NCI-H1417 treated with DMSO at 0.1 percent for 48 hours (cell line): ENCODE data around the gene CLK2.
"Not testable (repeated sequence)": the region's sequence is repeated elsewhere in the genome, so short reads cannot be mapped to it uniquely, and the experiment has no call there.

ENCODE experiments used
- DNase-seq: peaks from one replicate; lab custom pipeline; 2025; lab: John Stamatoyannopoulos, UW

CLK2 gene

GRCh38 chr1:155296661-155297060 is 23.4 kb upstream of the CLK2 start:
- no peak for DNase-seq

- no peak for DNase-seq
Measured at GRCh38 chr1:155295942-155296267, 22.6 kb upstream of the CLK2 start.

- DNase-seq, result no peak
Measured at GRCh38 chr1:155295183-155295941, 22.1 kb upstream of the CLK2 start.

- no peak for DNase-seq
Measured at GRCh38 chr1:155294520-155295182, 21.3 kb upstream of the CLK2 start.

- DNase-seq, result no peak
Measured at GRCh38 chr1:155293086-155293749, 19.9 kb upstream of the CLK2 start.

- not testable (repeated sequence) for DNase-seq
Measured at GRCh38 chr1:155291006-155291405, 17.7 kb upstream of the CLK2 start.

- DNase-seq, result no peak
Measured at GRCh38 chr1:155287987-155288543, 14.8 kb upstream of the CLK2 start.

- DNase-seq, result no peak
Measured at GRCh38 chr1:155286544-155286943, 13.2 kb upstream of the CLK2 start.

- no peak for DNase-seq
Measured at GRCh38 chr1:155285631-155286044, 12.3 kb upstream of the CLK2 start.

- no peak for DNase-seq
Measured at GRCh38 chr1:155285063-155285462, 11.8 kb upstream of the CLK2 start.

GRCh38 chr1:155284476-155284875 is 11.2 kb upstream of the CLK2 start:
- no peak for DNase-seq

- no peak for DNase-seq
Measured at GRCh38 chr1:155282488-155283091, 9.3 kb upstream of the CLK2 start.

GRCh38 chr1:155279268-155279667 is 6.0 kb upstream of the CLK2 start:
- no peak for DNase-seq

- DNase-seq, result no peak
Measured at GRCh38 chr1:155278689-155279160, 5.4 kb upstream of the CLK2 start.

GRCh38 chr1:155277902-155278688 is 4.8 kb upstream of the CLK2 start:
- DNase-seq, result no peak

- peak; percentile 91 for DNase-seq
Measured at GRCh38 chr1:155277070-155277901, 4.0 kb upstream of the CLK2 start, which contains the start of gene HCN3. TSS of gene HCN3 (plus strand) at chr1:155277463. CDS start at chr1:155277591, 128 bp downstream.

- no peak for DNase-seq
Measured at GRCh38 chr1:155272466-155273342, 600 bp downstream of the CLK2 start.

GRCh38 chr1:155269381-155269780 is 3.9 kb downstream of the CLK2 start:
- DNase-seq, result no peak

GRCh38 chr1:155268630-155269029 is 4.7 kb downstream of the CLK2 start:
- DNase-seq, result no peak
